NCI-H146 treated with DMSO at 0.1 percent for 48 hours (cell line): ENCODE data around the gene NCBP3.

ENCODE experiments used
- DNase-seq: peaks from one replicate; lab custom pipeline; 2025; ENCODE audit not compliant: unreplicated experiment; lab: John Stamatoyannopoulos, UW

NCBP3 gene

DNA sequence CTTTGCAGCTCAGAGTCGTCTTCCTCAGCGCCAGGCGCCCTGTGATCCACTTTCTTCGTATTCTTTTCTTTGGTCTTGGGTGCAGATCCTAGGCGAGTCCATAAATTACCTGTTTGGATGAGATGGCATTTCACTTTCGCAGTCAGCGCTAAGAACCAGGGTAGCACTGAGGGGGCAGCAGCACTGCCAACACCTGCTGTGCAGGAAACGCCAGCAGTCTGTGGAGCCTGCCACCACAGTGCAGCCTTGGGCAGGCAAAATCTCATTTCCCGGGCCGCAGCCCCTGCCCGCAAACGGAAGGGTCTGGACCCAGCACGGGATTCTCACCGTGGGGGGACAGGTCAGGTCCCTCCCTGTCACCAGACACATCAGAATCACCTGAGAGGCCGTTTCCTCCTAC lies 32.9 kb downstream of the NCBP3 start:
- DNase-seq, result no peak

DNA sequence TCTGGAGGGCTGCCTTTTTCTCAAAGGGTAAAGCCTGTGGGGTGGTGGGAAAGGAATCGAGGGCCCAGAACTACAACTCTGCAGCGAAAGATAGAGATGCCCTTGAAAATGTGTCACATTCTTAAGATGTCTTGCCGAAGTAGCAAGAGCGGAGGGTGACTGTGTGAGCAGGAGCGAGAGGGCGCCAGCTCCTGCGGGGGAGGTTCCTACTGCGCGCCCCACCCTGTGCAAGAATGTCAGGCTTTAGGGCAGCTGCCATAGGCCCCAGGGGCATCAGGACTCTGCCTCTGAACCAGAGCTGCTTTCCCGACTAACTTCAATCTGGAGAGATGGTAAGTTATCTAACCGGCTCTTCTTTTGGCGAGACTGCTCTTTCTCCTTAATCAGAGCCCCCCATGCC lies 33.3 kb downstream of the NCBP3 start:
- no peak for DNase-seq

DNA sequence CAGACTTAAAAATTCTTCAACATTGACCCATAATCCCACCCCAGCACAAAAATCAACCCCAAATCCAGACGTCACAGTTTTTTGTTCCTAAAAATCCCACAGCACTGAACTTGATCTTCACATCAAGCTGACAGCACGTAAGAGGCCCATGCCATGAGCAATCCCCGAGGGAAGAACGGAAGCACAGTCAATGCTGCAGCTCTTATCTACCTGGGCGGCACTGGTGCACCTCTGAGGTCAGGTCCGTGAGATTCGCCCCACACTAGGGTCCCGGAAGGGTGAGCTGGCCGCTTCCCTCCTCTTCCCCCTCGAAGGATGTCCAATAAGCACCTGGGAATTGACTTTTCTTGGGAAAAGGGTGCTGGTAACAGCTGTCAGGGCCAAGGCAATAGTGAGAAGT lies 33.8 kb downstream of the NCBP3 start:
- DNase-seq, result no peak

DNA sequence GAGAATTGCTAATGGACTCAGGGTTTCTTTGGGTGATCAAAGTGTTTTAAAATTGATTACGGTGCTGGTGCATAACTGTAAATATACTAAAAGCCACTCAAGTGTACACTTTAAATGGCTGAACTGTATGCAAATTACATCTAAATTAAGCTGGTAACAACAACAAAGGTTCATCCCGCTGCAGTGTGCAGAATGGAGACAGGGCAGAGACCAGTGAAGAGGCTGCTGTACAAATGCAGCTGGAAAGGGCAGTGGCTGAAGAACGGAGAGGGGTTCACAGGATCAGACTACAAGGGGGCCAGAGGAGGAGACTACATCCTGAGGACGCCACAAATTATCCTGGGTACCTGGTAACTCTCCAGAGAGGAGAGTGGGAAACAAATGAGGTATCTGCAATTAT lies 36.0 kb downstream of the NCBP3 start:
- DNase-seq, result no peak

DNA sequence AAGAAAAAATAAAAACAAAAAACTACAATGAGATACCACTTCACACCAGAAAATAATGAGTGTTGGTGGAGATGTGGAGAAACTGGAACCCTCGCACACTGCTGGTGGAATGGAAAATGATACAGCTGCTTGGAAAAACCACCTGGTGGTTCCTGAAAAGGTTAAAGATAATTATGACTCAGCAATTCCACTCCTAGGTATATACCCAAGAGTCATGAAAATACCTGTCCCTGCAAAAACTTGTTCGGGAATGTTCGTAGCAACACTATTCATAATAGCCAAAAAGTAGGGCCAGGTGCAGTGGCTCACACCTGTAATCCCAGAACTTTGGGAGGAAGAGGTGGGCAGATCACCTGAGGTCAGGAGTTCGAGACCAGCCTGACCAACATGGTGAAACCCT lies 36.9 kb downstream of the NCBP3 start:
- DNase-seq, result no peak

DNA sequence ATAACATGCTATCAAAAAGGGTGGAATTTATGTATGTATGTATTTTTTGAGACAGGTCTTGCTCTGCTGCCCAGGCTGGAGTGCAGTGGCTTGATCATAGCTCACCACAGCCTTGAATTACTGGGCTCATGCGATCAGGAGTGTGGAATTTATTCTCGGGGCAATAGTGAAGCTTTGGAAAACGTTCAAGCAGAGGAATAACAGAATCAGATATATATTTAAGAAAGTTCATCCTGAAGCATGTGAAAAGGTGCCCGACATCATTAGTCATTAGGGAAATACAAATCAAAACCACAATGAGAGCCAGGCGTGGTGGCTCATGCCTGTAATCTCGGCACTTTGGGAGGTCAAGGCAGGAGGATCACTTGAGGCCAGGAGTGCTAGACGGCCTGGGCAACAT lies 37.3 kb downstream of the NCBP3 start:
- DNase-seq, result no peak

DNA sequence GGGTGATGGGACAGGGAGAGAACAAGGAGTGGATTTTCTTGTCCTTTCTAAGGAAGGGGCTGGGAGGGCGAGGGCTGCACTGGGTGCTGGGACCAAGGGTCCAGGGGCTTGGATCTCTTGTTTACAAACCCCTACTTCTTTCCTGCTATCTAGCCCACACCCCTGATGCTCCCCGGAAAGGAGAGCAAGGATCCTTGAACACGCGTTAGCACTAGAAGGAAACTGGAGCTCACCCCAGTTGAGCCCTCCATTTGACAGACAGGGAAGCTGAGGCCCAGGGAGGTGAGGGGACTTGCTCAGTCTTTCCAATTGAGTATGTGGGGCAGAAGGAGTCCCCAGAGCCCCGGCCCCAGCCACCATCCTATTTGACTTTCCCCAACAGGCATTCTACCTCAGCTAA lies 40.5 kb downstream of the NCBP3 start:
- DNase-seq, result no peak

DNA sequence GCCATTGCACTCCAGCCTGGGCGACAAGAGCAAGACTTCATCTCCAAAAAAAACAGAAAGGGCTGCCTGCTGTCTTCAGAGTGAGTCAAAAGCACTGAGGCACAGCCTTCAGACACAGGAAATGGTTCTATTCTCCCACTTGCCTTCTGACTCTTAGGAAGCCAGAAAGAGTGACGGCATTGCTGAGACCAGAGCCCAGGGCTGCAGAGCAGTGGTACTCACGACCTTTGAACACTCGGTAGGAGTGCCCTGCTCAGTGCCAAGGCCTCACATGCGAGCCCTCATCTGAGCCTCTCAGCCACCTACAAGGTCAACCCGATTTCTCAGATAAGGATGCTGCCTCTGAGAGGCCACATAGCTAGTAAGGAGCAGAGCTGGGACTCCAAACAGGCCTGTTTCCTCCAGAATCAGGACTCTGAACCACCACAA lies 41.5 kb downstream of the NCBP3 start:
- DNase-seq, result no peak

DNA sequence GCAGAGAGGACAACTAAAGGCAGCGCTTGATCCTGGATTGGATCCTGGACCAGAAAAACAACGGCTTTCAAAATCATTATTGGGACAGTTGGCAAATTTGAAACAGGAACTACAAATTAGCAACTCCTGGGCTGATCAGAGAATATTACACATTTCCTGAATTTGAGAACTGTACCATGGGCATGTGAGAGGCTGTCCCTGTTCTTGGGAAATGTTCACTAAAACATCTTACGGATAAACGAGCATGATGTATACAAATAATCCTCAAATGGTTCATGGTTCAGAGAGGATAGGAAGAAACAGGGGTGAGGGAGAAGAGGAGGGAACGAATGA lies 42.8 kb downstream of the NCBP3 start:
- no peak for DNase-seq

DNA sequence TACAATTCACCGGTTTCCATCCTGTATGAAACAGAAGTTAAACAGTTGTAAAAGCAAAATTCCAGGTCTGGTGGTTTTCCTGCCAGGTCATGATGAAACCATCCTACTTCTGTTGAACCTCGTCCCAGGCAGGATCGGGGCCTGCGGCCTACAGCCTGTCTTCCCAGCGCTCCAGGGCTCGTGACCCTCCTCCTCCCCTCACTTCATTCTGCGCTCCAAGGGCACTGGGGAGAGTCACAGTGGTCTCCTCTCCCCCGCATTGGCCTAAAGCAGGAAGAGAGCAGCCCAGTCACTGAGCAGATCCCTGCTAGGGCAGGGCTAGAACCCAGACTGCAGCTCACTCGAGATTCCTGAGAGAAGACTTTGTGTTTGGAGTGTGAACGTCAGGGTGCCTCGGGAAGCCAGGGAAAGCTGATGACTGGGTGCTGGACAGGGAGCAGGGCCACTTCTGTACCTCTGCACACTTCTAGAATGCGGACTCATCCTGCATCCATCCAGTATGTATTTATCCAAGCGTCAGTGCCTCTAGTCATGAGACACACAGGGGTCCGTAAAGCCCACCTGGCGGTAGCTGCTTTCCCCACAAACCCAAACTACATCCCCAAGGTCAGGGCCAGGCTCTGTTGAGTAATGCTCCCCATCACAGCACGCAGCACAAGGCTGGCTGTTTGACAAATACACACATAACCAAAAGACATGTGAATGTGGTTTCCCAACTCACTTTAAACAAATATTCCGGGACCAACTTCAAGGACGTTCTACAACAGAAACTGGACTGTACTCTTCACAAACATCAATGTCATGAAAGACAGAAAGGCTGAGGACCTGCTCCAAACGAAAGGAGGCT lies 43.4 kb downstream of the NCBP3 start:
- no peak for DNase-seq

DNA sequence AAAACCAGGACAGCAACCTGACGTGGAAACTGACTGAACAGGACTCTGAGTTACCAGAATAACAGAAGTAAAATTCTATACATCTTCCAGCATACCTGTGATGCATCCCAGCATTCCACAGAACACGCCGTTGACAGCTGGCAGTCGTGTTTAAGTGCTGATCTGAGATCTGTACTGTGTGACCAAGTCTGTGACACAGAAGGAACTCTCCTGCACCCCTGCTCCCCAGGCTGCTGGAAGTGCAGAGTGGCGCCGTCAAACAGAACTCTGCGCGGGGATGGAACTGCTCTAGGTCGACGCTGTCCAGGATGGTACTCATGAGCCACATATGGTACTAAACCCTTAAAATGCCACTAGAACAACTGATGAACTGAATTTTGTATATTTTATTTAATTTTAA lies 44.3 kb downstream of the NCBP3 start:
- no peak for DNase-seq

DNA sequence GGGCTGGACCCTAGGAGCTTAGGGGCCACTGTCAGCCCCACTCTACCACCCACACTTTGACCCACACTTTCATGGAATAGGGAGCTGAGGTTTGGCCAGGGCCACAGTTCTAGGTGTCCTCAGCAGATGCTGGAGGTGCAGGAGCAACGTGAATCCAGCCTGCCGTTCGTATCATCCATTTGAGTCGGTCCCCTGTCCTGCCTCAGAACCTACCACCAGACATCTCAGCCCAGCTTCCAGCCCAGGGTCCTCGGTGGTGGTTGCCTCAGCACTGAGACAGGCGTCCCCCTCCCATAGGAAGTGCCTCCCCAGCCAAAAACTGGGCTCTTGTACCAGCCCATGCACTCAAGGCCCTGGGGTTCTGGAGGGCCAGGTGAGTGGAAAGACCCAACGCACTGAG lies 44.7 kb downstream of the NCBP3 start:
- no peak for DNase-seq

DNA sequence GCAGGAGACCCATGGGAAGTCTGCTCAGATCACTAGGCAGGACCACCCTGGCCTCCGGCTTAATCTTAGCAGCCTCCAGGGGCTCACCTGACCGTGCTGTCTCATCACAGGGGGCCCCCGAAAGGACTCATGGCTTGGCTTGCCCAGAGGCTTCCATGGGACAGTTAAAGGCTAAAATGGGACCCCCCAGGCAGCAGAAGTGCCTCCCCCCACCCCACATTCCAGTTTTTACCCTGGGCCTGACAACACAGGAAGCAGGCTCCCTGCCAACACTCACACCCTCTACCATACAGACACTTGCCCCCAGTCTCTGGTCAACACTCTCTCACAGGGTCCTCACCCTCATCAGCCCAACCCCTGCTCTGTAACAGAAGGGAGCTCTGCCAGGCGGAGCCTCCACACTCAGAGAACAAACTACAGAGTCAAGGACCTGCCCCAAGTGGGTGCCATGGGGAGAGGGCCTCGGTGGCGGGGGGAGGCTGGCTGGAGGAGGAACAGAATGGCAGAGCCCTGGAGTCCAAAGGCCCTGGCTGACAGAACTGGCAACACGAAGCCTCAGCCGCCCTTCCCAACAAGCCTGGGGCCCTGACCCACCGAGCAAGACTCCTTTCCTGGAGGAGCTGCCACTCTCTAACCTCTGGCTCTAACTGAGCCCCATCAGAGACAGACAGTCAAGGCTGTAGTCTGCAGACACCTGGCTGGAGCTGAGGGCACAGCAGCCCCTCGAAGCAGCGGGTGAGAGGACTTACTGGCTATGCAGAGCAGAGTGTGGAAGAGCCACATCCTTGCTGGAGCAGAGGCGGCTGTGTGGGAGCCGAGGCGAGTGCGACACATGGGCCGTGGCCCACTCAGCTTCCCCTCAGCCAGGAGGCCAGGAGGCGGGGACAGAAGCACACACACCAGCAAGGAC lies 45.4 kb downstream of the NCBP3 start, which contains the start of gene ITGAE:
ITGAE (minus strand) TSS at position 827 of the 910 bp plus-strand sequence; CDS start at position 783, 44 bp downstream.
- no peak for DNase-seq

DNA sequence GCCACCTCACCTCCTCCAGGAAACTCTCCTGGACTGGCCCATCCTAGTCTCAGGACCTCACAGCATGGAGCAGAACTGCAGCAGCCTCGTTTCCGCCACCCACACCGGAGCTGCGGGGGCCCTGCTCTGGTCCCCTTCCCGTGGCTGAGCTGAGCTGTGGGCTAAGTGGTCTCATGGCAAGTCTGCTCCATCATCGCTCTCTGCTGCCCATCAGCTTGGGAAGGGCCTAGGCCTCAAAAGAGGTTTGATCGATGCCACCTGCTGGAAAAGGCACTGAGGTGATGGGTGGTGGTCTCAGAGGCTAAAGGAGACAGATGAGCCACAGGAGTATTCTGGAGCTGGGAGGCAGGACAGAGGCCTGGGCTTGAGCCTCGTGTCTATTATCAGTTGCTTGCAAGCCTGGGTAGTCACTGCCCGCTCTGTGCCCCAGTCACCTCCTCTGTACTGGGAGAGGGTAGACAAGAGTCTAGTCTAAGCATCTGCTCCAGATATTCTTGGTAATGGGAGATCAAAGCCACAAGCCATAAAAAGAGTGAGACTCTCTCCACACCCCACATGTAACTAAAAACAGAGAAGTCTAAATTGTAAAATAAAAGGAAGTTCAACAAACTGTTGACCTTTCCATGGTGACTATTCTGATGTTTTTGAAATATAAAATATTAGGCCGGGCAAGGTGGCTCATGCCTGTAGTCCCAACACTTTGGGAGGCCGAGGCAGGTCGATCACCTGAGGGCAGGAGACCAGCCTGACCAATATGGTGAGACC lies 46.7 kb downstream of the NCBP3 start:
- no peak for DNase-seq

DNA sequence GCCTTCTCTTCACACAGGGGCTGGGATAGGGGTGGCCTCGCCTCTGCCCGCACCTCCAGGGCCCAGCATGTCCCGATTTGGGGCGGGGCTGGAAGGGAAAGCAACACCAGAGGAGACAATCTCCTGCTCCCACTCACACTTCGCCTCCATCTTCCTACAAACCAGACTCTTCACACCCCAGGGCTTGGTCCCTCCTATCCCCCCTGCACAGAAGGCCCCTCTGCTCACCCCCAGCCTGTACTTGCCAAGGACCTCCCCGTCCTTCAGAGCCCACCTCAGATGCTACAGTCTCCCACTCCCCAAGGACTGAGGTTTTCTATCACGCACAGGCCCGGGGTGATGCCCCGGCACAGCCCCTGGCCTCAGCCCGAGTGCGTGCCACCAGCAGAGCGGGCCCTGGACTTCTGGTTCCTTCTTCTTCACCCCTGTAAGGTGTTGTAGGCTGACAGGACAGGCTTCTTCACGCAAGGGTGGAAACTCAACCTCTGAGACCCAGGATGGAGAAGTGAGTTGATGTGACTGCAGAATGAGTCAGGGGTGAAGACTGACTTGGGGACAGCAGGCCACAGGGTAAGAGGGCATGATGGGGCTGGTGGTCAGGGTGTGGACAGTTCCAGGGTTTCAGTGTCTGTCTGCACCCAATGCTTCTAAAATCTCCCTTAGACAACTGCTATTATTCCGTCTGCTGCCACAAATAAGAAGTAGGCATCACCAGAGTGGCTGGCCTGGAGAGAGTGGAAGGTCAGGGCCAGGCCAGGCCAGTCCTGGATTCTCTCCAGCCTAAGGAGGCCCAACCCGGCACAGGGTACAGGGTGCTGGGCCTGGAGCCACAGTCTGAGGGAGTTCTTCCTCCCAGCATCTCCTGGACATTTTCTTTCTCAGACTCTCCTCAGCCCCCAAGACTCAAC lies 47.5 kb downstream of the NCBP3 start:
- DNase-seq, result no peak

DNA sequence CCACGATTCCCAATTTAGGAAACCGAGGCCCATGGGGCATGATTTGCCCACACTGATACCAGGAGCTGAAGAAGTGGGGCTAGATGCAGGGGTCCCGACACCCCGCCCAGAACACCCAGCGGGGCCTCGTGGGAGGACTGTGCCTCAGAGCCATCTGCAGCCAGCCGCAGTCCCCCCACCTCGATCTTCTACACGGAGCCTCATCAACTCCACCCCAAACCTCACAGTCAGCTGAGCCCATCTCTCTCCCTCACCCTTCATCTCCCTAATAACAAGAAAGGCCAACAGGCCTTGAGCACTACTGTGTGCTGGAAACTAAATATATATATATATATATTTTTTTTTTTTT lies 49.2 kb downstream of the NCBP3 start:
- no peak for DNase-seq

DNA sequence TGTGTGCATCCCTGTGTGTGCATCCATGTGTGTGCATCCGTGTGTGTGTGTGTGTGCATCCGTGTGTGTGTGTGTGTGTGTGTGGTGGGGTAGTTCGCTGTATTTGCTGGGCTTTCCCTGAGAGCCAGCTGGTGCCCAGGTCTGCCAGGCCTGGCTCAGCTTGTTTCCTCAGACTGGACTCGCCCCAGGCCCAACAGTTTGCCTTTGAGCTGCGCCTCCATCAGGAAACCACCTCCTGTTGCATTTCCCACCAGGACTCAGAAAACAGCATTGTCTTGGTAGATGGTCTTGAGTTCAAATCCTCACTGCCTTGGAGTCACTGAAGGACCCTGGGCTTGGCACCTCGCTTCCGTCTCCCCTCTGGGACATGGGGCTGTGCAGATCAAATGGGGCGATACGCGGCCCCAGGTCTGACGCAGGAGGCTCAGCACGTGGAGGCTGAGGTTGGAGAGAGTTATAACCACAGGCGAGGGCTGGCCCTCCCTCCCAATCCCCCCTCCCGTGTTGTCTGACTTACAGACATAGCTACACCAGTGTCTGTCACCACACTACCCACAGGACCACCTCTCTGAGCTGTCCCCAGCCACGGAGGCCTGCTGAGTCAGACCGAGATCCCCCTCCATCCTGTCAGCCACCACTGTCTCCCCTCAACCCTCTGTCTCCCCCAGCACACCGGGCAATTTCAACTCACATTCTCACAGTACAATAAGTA lies 49.8 kb downstream of the NCBP3 start:
- DNase-seq, result no peak

DNA sequence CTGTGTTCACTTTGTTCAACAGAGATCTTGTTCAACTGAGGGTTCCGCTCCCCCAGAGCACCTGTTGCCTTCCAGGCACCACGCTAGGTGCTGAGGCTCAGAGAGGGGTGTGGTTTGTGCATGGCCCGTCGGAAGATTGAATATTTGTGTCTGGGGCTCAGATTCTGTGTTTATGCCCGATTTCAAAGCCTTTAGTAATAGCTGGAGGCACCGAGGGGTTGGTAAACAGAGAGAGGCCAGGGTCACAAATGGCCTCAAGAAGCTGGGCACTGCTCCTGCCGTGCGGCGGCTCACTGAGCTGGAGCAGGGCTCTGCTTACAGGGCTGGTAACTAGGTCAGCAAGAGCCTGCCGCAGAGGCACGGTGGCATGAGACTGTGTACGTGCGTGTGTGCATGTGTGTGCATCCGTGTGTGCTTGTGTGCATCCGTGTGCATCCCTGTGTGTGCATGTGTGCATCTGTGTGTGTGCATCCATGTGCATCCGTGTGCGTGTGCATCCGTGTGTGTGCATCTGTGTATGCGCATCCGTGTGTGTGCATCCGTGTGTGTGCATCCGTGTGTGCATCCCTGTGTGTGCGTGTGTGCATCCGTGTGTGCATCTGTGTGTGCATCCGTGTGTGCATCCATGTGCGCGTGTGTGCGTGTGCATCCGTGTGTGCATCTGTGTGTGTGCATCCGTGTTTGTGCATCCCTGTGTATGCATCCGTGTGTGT lies 50.5 kb downstream of the NCBP3 start:
- no peak for DNase-seq
